HepG2 (cell line): Measurements from ENCODE around the gene DLG1. TPM values are rescaled to one million over a fixed set of nuclear protein-coding genes. Genes with fewer than 3 reads are reported as not detected.
A peak's percentile ranks its signal among the peaks of the same experiment; 100 is the strongest.

Source experiments
- ATAC-seq: fragments of 200-7000 bp; cut with Tn5 transposase; 3 replicates; pipeline ENCODE4 v1.9.1; 2020; ENCODE audit warnings: mild to moderate bottlenecking, moderate library complexity
- BruUV-seq: library from RNA; stranded (reverse); fragments of 400-500 nt; replicated peaks from 2 replicates; lab custom pipeline; 2021; lab: Mats Ljungman, UMichigan
- CTCF ChIA-PET: fragments of 300-600 bp; formaldehyde crosslinking; extraction: SDS; loops from one replicate; lab custom pipeline; 2021; ENCODE audit warnings: low total read pairs, inconsistent platforms, low intra/inter-chr PET ratio; lab: Yijun Ruan, JAX
- POLR2A ChIA-PET: fragments of 350-600 bp; sonication (Branson Sonifier 250); formaldehyde crosslinking; loops from one replicate; lab custom pipeline; 2020; ENCODE audit warnings: antibody characterized with exemption, inconsistent platforms; lab: Yijun Ruan, JAX
- DNase-seq: peaks from one replicate; pipeline ENCODE4 v3.0.0-alpha.2; 2015; ENCODE audit warnings: low spot score
- FAIRE-seq: peaks from 3 replicates; lab custom pipeline; 2011; peaks lifted over from hg19 to GRCh38; lab: Jason Lieb, UNC
- H2AFZ ChIP-seq: one replicate; pipeline ENCODE4 v1.6.1; 2011; ENCODE audit warnings: low read length, inconsistent platforms
- H3K27ac ChIP-seq: fragments of 300-600 bp; 3 replicates; pipeline ENCODE4 v1.8.0; 2011; ENCODE audit warnings: mixed run types, mild to moderate bottlenecking, mixed read lengths, low read length, inconsistent platforms; ENCODE audit not compliant: insufficient read depth; ENCODE audit errors: extremely low read length
- H3K27me3 ChIP-seq, 2 experiments: fragments of 200-600 bp in 1 of 2; 2 replicates in 1 of 2; 3 replicates in 1 of 2; pipeline versions ENCODE4 v1.6.0 to v1.8.0; 2011; ENCODE audit warnings: low read length in 2 of 2, mild to moderate bottlenecking in 2 of 2, moderate library complexity in 2 of 2, inconsistent platforms in 1 of 2; ENCODE audit not compliant: insufficient read depth in 2 of 2, control insufficient read depth in 1 of 2
- H3K36me3 ChIP-seq, 2 experiments: fragments of 200-600 bp in 1 of 2; replicated peaks in 1 of 2; 2 replicates in 1 of 2; 3 replicates in 1 of 2; pipeline versions ENCODE4 v1.5.1 to v1.8.0; 2011; ENCODE audit warnings: low read length in 2 of 2, inconsistent platforms in 1 of 2; ENCODE audit not compliant: insufficient read depth in 2 of 2, control insufficient read depth in 1 of 2
- H3K4me1 ChIP-seq: 2 replicates; pipeline ENCODE4 v1.5.1; 2012; ENCODE audit warnings: low read length, inconsistent platforms; ENCODE audit not compliant: insufficient read depth
- H3K4me2 ChIP-seq: 2 replicates; pipeline ENCODE4 v1.6.0; 2011; ENCODE audit warnings: low read depth, low read length, inconsistent platforms
- H3K4me3 ChIP-seq, 3 experiments: fragments of 200-600 bp in 1 of 3; sonication (generic), shearing (Covaris generic) in 1 of 3; replicated peaks in 1 of 3; 2 replicates each; pipeline ENCODE4 v1.5.1; 2011 to 2016; ENCODE audit warnings: low read length in 3 of 3, inconsistent platforms in 2 of 3, low read depth in 2 of 3, mild to moderate bottlenecking in 2 of 3, control low read depth in 1 of 3, mixed read lengths in 1 of 3; ENCODE audit not compliant: insufficient read depth in 1 of 3
- H3K79me2 ChIP-seq: one replicate; pipeline ENCODE4 v1.6.1; 2011; ENCODE audit warnings: low read length, inconsistent platforms; ENCODE audit not compliant: insufficient read depth
- H3K9ac ChIP-seq: 2 replicates; pipeline ENCODE4 v1.6.0; 2011; ENCODE audit warnings: mild to moderate bottlenecking, low read depth, low read length, inconsistent platforms; ENCODE audit not compliant: insufficient read depth
- H3K9me3 ChIP-seq: 2 replicates; pipeline ENCODE4 v1.5.1; 2012; ENCODE audit warnings: mild to moderate bottlenecking, low read length
- H4K20me1 ChIP-seq: 2 replicates; pipeline ENCODE4 v1.6.0; 2011; ENCODE audit warnings: inconsistent platforms, mild to moderate bottlenecking, low read length, moderate library complexity; ENCODE audit not compliant: insufficient read depth
- ERF ChIP-seq: IDR thresholded peaks from 2 replicates; pipeline ENCODE4 v1.6.1; 2018; ENCODE audit warnings: missing biosample characterization, missing genetic modification reagents
- FOXO4 ChIP-seq: sonication (generic); formaldehyde crosslinking; conservative IDR thresholded peaks from 2 replicates; pipeline ENCODE4 v1.8.1; 2023; ENCODE audit warnings: missing genetic modification reagents
- HNRNPK ChIP-seq: fragments of 200-400 bp; formaldehyde crosslinking; IDR thresholded peaks from 2 replicates; pipeline ENCODE4 v1.6.1; 2018; ENCODE audit warnings: low read length, low read depth, moderate library complexity, mild to moderate bottlenecking; ENCODE audit not compliant: poor library complexity, severe bottlenecking
- HOXA7 ChIP-seq: sonication (generic); formaldehyde crosslinking; IDR thresholded peaks from 2 replicates; pipeline ENCODE4 v1.8.1; 2022; ENCODE audit warnings: mild to moderate bottlenecking, missing genetic modification reagents, moderate library complexity
- MED8 ChIP-seq: sonication (generic); formaldehyde crosslinking; IDR thresholded peaks from 2 replicates; pipeline ENCODE4 v1.8.1; 2023; ENCODE audit warnings: mild to moderate bottlenecking, missing genetic modification reagents; ENCODE audit not compliant: insufficient replicate concordance
- NCOA2 ChIP-seq: sonication (generic); formaldehyde crosslinking; IDR thresholded peaks from 2 replicates; pipeline ENCODE4 v1.8.0; 2022; ENCODE audit warnings: inconsistent platforms
- PATZ1 ChIP-seq: sonication (generic); formaldehyde crosslinking; IDR thresholded peaks from 2 replicates; pipeline ENCODE4 v1.4.0; 2020; ENCODE audit warnings: missing genetic modification reagents
- POLR2AphosphoS5 ChIP-seq: IDR thresholded peaks from 2 replicates; pipeline ENCODE4 v1.6.1; 2012; ENCODE audit warnings: low read depth, low read length
- RFX1 ChIP-seq: fragments of 450-650 bp; IDR thresholded peaks from 2 replicates; pipeline ENCODE4 v1.6.1; 2017
- SAP130 ChIP-seq: IDR thresholded peaks from 2 replicates; pipeline ENCODE4 v1.6.1; 2016; ENCODE audit warnings: low read depth
- ZBTB21 ChIP-seq: sonication (generic); formaldehyde crosslinking; IDR thresholded peaks from 2 replicates; pipeline ENCODE4 v1.4.0; 2020; ENCODE audit warnings: missing genetic modification reagents
- ZFP36 ChIP-seq: fragments of 150-350 bp; IDR thresholded peaks from 2 replicates; pipeline ENCODE4 v1.6.1; 2018; ENCODE audit warnings: borderline replicate concordance, low read length, low read depth; ENCODE audit not compliant: partially characterized antibody
- ZFY ChIP-seq: sonication (generic); formaldehyde crosslinking; IDR thresholded peaks from 2 replicates; pipeline ENCODE4 v1.4.0; 2020; ENCODE audit warnings: missing genetic modification reagents
- ZKSCAN5 ChIP-seq: sonication (generic); formaldehyde crosslinking; IDR thresholded peaks from 2 replicates; pipeline ENCODE4 v1.5.1; 2020; ENCODE audit warnings: mild to moderate bottlenecking, missing genetic modification reagents
- ZNF232 ChIP-seq: sonication (generic); formaldehyde crosslinking; IDR thresholded peaks from 2 replicates; pipeline ENCODE4 v1.4.0; 2020; ENCODE audit warnings: missing genetic modification reagents, borderline replicate concordance
- ZNF260 ChIP-seq: sonication (generic); formaldehyde crosslinking; IDR thresholded peaks from 2 replicates; pipeline ENCODE4 v1.4.0; 2020; ENCODE audit warnings: missing genetic modification reagents, low read depth, mild to moderate bottlenecking, borderline replicate concordance
- ZNF569 ChIP-seq: sonication (generic); formaldehyde crosslinking; IDR thresholded peaks from 2 replicates; pipeline ENCODE4 v1.5.0; 2020; ENCODE audit warnings: mild to moderate bottlenecking, missing genetic modification reagents, moderate library complexity, borderline replicate concordance
- ZNF75D ChIP-seq: sonication (generic); formaldehyde crosslinking; IDR thresholded peaks from 2 replicates; pipeline ENCODE4 v1.8.1; 2023; ENCODE audit warnings: missing genetic modification reagents, mild to moderate bottlenecking, borderline replicate concordance
- ZNF761 ChIP-seq: sonication (generic); formaldehyde crosslinking; conservative IDR thresholded peaks from 2 replicates; pipeline ENCODE4 v1.4.0; 2020; ENCODE audit warnings: mild to moderate bottlenecking, missing genetic modification reagents
- WGBS: methylation state at CpG from one replicate; pipeline ENCODE4 v1.1.6; 2017; ENCODE audit warnings: low lambda C conversion rate; 5-methylcytosine and 5-hydroxymethylcytosine counted together
- in situ Hi-C: cut with HindIII; loops from 2 replicates; pipeline ENCODE4 v1.10.0; 2017; ENCODE audit warnings: low pct_unique_long_range_greater_than_20kb; ENCODE audit not compliant: extremely low pct_ligation_motif_present
- intact Hi-C: fragments of 100-400 bp; cut with micrococcal nuclease; formaldehyde crosslinking; loops from one replicate; pipeline ENCODE4 v1.10.0; 2022; ENCODE audit not compliant: unreplicated experiment
- polyA plus RNA-seq, 8 experiments: library from polyadenylated mRNA; depleted of rRNA in 3 of 8; stranded (reverse) in 7 of 8; unstranded in 1 of 8; fragments of >200 nt; fragmentation: Illumina TruSeq in 4 of 8; extraction: Trizol in 4 of 8; gene quantifications; 2 replicates each; pipeline versions ENCODE4 v1.2.1 to v1.2.3, GENCODE V29; 2011 to 2016; ENCODE audit warnings: low read depth in 4 of 8, missing spikeins in 1 of 8, mixed read lengths in 1 of 8; ENCODE audit not compliant: insufficient read depth in 1 of 8
- total RNA-seq, 5 experiments: library from RNA; depleted of rRNA; stranded (reverse); fragments of >200 nt; fragmentation: Illumina TruSeq; extraction: Trizol; gene quantifications; 2 replicates each; pipeline ENCODE4 v1.2.3, GENCODE V29; 2016; ENCODE audit warnings: low read depth in 1 of 5

The DLG1 gene
- total and polyA plus RNA-seq, 2 of the 13 experiments (the other 11 are each of a cell fraction or from before 2014, with no cell fraction given): 30.5 to 104 TPM

GRCh38 chr3:197003461-197004385 is 294.7 kb downstream of the DLG1 start (continued):
- TF ChIP-seq ZFY (CRISPR knock-in tag) (peak; percentile 33; the same call in 1 of the 2 replicates), SAP130 (CRISPR knock-in tag) (peak; percentile 9; the same call in 1 of the 2 replicates), FOXO4 (CRISPR knock-in tag) (no peak), ZFP36 (no peak), RFX1 (no peak), NCOA2 (CRISPR knock-in tag) (no peak), ZNF232 (CRISPR knock-in tag) (0 out of 2 replicates have a peak, but pooled peaks have one; percentile 33)

- ATAC-seq (peak; percentile 52), FAIRE-seq (no peak), DNase-seq (peak; percentile 30)
- intact Hi-C loops: no loop called here
- Histone ChIP-seq H3K9ac (no peak overlapping the region), H3K27ac (no peak overlapping the region), H3K27me3 (no peaks in the 10 kb centered on the region), H3K4me2 (no peak overlapping the region), H4K20me1 (no peaks in the 10 kb centered on the region), H3K9me3 (no peaks in the 10 kb centered on the region), H2AFZ (no peak overlapping the region), H3K4me3 (peak overlapping the region in 1 of 3 experiments; percentile 52; a peak in 3 of 6 replicates), H3K36me3 (no peaks in the 10 kb centered on the region), H3K4me1 (peaks cover 33% of the 10 kb centered on the region), H3K79me2 (no peaks in the 10 kb centered on the region)
- 83% methylated on average over 81 of the region's 113 CpGs for WGBS
- no TSS peak for BruUV-seq
- ChIA-PET CTCF (interaction anchor here (1.5 kb wide), 2 partner anchors 15 to 27 kb away, joined by 3 to 5 read pairs; partner anchors contain the start of gene MELTF), POLR2A (interaction anchor here (2.0 kb wide), 1 partner anchor 27 kb away, joined by 9 read pairs; the partner anchor contains the start of gene MELTF)
- in situ Hi-C loops: no loop called here
- TF ChIP-seq ZNF761 (CRISPR knock-in tag): no peak
- no peak for TF ChIP-seq HNRNPK
- no peak for TF ChIP-seq ZNF260 (CRISPR knock-in tag)
- no peak for TF ChIP-seq ZNF75D (CRISPR knock-in tag)
- no peak; the same call in 1 of the 2 replicates for TF ChIP-seq PATZ1 (CRISPR knock-in tag)
- no peak for TF ChIP-seq ZNF569
- TF ChIP-seq HOXA7 (CRISPR knock-in tag): no peak
- TF ChIP-seq POLR2AphosphoS5: no peak
- TF ChIP-seq ERF (CRISPR knock-in tag): no peak
- no peak for TF ChIP-seq ZKSCAN5 (CRISPR knock-in tag)
- TF ChIP-seq MED8 (CRISPR knock-in tag): no peak
- no peak for TF ChIP-seq ZBTB21 (CRISPR knock-in tag)
These were observed 295.5 kb downstream of the DLG1 start for GRCh38 chr3:197002701-197003454.
